Choroid plexus epithelial cell (primary cell): ENCODE data around the gene ABLIM2.
A peak's percentile ranks its signal among the peaks of the same experiment; 100 is the strongest.

Source experiments
- DNase-seq: peaks from one replicate; pipeline ENCODE4 v3.0.0-alpha.2; 2010; ENCODE audit warnings: low read depth
- H3K4me3 ChIP-seq: 2 replicates; pipeline ENCODE4 v1.5.1; 2011; ENCODE audit warnings: low read depth, mild to moderate bottlenecking, control low read depth, low read length, moderate library complexity
- TF ChIP-seq, protein P1 (sequence below): conservative IDR thresholded peaks from 2 replicates; pipeline ENCODE4 v1.5.1; 2011; ENCODE audit warnings: low read depth, mild to moderate bottlenecking, control low read depth, inconsistent platforms, low read length, moderate library complexity

The ABLIM2 gene

DNA sequence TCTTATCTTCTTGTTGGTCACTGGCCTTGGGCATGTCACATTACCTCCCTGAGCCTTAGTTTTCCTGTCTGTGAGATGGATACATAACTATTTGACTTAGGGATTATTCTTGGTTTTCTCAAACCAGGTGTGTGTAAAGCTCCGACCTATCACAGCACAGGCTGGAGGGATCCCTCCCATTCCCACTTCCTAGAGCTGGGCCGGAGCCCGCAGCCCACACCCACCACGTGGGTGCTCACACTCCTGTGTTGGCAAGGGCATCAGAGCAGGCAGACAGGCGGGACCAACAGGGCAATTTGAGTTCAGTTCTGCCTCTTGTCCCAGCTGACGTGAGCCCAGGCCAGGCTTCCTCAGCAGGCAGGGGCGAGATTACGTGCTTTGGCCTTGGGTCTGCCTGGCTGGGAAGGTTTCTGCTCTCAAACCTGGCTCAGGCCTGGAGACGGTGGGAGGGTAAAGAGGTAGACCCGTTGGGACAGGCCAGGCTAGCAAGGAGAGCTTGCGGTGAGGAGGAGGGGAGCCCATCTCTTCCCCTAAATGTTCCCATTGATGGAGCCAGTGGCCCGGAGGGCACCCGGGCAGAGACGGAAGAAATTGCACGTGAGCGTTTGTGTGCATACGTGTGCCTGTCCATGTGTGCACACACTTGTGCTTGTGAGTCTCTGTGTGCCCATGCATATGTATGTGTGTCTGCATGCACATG lies 39.7 kb upstream of the ABLIM2 start:
- peak overlapping the region; percentile 62 for H3K4me3 ChIP-seq
- TF ChIP-seq, protein P1, sequence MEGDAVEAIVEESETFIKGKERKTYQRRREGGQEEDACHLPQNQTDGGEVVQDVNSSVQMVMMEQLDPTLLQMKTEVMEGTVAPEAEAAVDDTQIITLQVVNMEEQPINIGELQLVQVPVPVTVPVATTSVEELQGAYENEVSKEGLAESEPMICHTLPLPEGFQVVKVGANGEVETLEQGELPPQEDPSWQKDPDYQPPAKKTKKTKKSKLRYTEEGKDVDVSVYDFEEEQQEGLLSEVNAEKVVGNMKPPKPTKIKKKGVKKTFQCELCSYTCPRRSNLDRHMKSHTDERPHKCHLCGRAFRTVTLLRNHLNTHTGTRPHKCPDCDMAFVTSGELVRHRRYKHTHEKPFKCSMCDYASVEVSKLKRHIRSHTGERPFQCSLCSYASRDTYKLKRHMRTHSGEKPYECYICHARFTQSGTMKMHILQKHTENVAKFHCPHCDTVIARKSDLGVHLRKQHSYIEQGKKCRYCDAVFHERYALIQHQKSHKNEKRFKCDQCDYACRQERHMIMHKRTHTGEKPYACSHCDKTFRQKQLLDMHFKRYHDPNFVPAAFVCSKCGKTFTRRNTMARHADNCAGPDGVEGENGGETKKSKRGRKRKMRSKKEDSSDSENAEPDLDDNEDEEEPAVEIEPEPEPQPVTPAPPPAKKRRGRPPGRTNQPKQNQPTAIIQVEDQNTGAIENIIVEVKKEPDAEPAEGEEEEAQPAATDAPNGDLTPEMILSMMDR = no peak
- DNase-seq = no peak

DNA sequence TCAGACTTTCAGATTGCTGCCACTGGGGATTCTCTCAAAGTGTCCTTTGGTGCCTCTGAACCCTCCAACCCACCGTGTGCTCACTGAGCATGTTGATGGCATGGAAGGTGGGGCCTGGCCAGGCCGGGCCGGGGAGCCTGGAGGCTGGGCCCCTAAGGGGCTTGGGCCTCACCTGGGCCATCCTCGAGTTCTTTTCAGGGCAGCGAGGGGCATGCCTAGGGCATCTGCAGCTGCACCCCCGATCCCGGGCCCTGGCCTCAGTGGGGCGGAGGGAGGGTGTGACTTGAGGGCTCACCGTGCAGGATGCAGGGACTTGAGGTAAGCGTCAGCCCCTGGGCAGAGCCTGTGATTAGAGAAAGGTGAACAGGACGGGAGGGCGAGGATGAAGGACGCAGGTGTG lies 38.9 kb upstream of the ABLIM2 start:
- no peak overlapping the region for H3K4me3 ChIP-seq
- no peak for DNase-seq
- TF ChIP-seq, protein P1 = no peak

DNA sequence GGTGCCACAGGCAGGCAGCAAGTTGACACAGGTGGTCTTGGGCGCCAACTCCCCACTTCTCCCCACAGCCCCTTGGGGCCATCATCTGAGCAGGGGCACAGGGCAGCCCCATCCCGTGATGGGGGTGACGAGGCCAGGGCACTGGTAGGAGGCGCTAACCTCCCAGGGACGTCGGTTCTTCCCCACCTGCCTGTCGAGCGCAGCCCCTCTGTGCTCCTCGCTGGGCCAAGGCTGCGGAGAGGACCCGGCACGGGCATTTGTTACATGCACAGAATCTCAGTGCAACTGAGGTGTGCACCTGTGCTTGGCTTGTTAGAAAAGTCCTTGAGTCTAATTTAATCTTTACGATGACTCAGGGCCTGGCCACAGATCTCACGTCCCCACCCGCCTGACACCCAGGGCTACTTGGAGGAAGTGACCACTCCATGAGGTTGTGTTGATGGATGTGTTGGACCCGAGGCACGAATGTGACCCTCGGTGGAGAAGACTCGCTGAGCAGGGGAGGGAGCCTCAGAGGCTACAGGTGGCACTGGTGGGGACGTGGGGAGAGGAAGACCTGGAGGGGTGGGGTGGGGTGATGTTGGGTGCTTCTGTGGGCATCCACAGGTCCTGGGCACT lies 37.3 kb upstream of the ABLIM2 start:
- TF ChIP-seq, protein P1 = no peak
- DNase-seq = no peak
- H3K4me3 ChIP-seq = no peak overlapping the region

DNA sequence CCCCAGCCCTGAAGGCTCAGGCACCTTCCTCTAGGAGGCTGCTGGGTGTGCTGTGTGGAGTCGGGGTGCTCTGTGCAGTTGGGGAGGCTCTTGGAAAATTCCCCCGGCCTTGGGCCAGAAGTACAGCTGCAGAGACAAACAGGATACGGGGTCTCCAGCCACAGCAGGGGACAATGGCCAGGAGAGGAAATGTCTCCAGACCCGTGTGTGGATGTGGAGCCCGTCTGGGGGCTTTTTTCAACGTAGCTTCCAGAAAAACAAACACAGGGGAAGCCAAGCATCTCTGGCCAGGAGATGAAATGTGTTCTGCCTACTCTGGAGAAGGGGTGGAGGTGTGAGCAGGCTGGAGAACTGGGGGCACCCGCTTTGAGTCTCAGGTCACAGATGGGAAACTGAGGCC lies 36.8 kb upstream of the ABLIM2 start:
- DNase-seq = no peak
- TF ChIP-seq, protein P1 = no peak
- H3K4me3 ChIP-seq = no peak overlapping the region

DNA sequence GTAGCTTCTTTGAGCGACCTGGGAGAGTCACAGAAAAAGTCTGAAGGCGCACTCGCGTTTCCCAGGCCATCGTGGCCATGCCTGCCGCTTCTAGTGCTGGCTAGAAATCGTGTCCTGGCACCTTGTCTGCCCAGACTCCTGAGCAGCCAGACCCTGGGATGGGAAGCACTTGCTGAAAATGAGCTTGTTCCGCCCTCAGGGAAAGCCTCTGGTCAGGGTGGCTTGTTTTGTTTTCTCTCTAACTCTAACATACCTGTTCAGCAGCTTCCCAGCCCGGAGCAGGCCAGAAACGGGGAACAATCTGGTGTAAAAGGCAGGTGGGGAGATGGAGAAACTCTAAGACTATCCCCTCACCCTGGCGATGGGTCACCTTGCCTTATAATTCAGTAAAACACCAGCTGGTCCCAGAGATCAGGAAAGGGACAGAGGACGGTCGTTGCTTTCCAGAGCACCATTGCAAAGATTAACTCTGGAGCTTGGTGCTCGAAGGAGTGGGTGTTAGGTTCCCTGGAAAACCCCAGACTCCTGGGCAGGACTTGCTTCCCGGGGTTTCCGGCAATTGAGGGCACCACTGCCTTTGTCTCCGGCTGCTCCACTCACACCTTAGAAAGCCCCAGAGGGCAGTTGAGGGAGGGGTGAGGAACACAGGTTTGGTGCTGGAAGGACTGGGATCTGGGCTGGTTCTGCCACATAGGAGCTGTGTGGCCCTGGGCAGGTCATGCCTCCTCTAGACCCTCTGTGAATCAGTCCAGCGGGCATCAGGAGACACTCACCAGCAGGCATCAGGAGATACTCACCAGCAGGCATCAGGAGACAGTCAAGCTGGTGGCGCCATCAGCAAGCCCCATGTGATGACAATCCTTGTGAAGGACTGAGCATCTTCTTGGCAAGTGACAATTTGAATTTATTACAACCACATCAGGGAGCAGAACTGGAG lies 36.0 kb upstream of the ABLIM2 start:
- TF ChIP-seq, protein P1 = no peak

DNA sequence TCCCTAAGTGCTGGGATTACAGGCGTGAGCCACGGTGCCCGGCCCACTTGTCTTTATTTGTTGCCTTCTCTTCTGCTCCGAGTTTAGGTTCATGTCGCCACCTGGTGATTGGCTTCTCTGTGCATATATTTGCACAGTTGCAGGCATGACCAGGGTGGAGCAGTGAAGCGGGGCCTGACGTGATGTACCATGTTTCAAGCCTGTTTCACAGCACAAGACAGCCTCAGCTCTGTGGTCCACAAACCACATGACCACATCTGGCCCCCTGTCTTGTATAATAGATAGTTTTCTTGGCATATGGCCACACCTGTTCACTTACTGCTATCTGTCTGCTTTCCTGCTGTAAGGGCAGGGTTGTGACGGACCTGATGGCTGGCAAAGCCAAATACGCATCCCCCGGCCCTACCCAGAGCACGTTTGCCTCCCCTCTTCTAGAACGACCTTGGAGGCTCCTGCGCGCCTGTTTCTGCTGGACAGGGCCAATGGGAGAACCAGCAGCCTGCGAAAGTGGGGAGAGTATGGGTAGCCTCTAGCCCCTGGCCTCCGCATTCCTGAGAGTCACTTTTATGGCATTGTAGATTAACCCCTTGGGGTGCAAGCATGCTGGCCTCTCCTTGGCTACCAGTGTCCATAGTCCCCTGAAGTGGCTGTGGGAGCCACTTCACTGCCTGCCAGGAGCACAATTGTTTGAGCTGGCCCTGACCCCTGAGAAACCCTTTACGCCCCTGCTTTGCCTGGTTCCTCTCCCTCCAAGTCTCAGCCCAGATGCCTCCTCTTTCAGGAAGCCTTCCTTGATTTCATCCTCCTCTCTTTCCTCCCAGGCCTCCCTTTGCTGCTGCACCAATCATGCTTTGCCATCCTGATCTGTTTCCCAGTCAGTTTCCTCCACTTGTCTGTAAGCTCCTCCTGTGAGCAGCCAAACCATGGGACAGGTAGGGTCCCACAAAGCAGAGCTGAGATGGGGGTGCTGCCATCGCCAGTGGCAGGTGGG lies 34.4 kb upstream of the ABLIM2 start:
- peak; percentile 88 for DNase-seq
- TF ChIP-seq, protein P1 = peak; percentile 54
- no peak overlapping the region for H3K4me3 ChIP-seq

More for the DNA sequence above, 36.0 kb upstream of the ABLIM2 start:
- no peak for DNase-seq
- no peak overlapping the region for H3K4me3 ChIP-seq
